Measurements from ENCODE around the gene ZNF688. TPM values are rescaled to one million over a fixed set of nuclear protein-coding genes. Genes with fewer than 3 reads are reported as not detected.

Gene ZNF688
- total RNA-seq, 4 donors from 2014 or later: 17.6 to 33.4 (median 23.5) TPM

GRCh38 chr16:30581457-30581856 is 9.9 kb upstream of the ZNF688 start:
- peaks cover 18 to 74% (median 49%) of the 10 kb centered on the region in 4 donors for H3K36me3 ChIP-seq
- H3K27me3 ChIP-seq: no peaks in the 10 kb centered on the region
- no peaks in the 10 kb centered on the region for H3K9me3 ChIP-seq
- no peak for DNase-seq (ENCODE audit: extremely low spot score)
- no peak overlapping the region for H3K27ac ChIP-seq (replicated peaks in 1 of 4)
- TF ChIP-seq POLR2A (IDR thresholded peaks at IDR 0.05; ENCODE audit: low read depth): no peak
- no peak for TF ChIP-seq POLR2AphosphoS5 (IDR thresholded peaks at IDR 0.05)
- TF ChIP-seq CTCF (IDR thresholded peaks at IDR 0.05): no peak
- no peak overlapping the region for H3K4me3 ChIP-seq
- peaks cover 15 to 56% (median 38%) of the 10 kb centered on the region in 4 donors for H3K4me1 ChIP-seq
- 86% methylated on average over 7 of the region's 7 CpGs for WGBS
- intact Hi-C loops (cut with DNase I): no loop called here

GRCh38 chr16:30574678-30575077 is 3.2 kb upstream of the ZNF688 start:
- no peak for TF ChIP-seq CTCF (IDR thresholded peaks at IDR 0.05)
- TF ChIP-seq POLR2AphosphoS5 (IDR thresholded peaks at IDR 0.05): no peak
- no peak for TF ChIP-seq EP300 (IDR thresholded peaks at IDR 0.05)
- TF ChIP-seq POLR2A (IDR thresholded peaks at IDR 0.05; ENCODE audit: low read depth): no peak
- no peak for DNase-seq (ENCODE audit: extremely low spot score)
- intact Hi-C loops (cut with DNase I): no loop called here
- Histone ChIP-seq H3K36me3 (peaks cover 0 to 36% (median 16%) of the 10 kb centered on the region in 4 donors), H3K27ac (replicated peaks in 1 of 4) (no peak overlapping the region), H3K27me3 (no peaks in the 10 kb centered on the region), H3K4me1 (peaks cover 22 to 28% (median 24%) of the 10 kb centered on the region in 4 donors), H3K4me3 (no peak overlapping the region), H3K9me3 (no peaks in the 10 kb centered on the region)
- 92% methylated on average over 1 of the region's 1 CpG for WGBS

GRCh38 chr16:30570636-30571444 is 674 bp downstream of the ZNF688 start:
- H3K27ac ChIP-seq (replicated peaks in 1 of 4): peak overlapping the region; percentile 95 to 100 (median 98)
- H3K4me3 ChIP-seq: peak overlapping the region; percentile 87 to 95 (median 90)
- peaks cover 0 to 10% (median 3%) of the 10 kb centered on the region in 4 donors for H3K36me3 ChIP-seq
- 16% methylated on average over 11 of the region's 22 CpGs for WGBS
- no peaks in the 10 kb centered on the region for H3K27me3 ChIP-seq
- intact Hi-C loops (cut with DNase I): no loop called here
- TF ChIP-seq POLR2A (IDR thresholded peaks at IDR 0.05; ENCODE audit: low read depth): no peak
- TF ChIP-seq CTCF (IDR thresholded peaks at IDR 0.05): no peak
- no peak for TF ChIP-seq EP300 (IDR thresholded peaks at IDR 0.05)
- no peak for TF ChIP-seq POLR2AphosphoS5 (IDR thresholded peaks at IDR 0.05)
- no peak for DNase-seq (ENCODE audit: extremely low spot score)
- no peaks in the 10 kb centered on the region for H3K9me3 ChIP-seq
- H3K4me1 ChIP-seq: peaks cover 22 to 29% (median 24%) of the 10 kb centered on the region in 4 donors

GRCh38 chr16:30569746-30570635 is 1.5 kb downstream of the ZNF688 start:
- intact Hi-C loops (cut with DNase I): no loop called here
- TF ChIP-seq CTCF (IDR thresholded peaks at IDR 0.05): no peak
- no peak for TF ChIP-seq POLR2A (IDR thresholded peaks at IDR 0.05; ENCODE audit: low read depth)
- no peak for TF ChIP-seq POLR2AphosphoS5 (IDR thresholded peaks at IDR 0.05)
- TF ChIP-seq EP300 (IDR thresholded peaks at IDR 0.05): no peak
- Histone ChIP-seq H3K27me3 (no peaks in the 10 kb centered on the region), H3K4me3 (peak overlapping the region; percentile 87 to 95 (median 90)), H3K27ac (replicated peaks in 1 of 4) (peak overlapping the region; percentile 95 to 100 (median 98)), H3K9me3 (no peaks in the 10 kb centered on the region), H3K4me1 (peaks cover 22 to 29% (median 24%) of the 10 kb centered on the region in 4 donors), H3K36me3 (peaks cover 0 to 10% (median 3%) of the 10 kb centered on the region in 4 donors)
- WGBS: 87% methylated on average over 23 of the region's 44 CpGs
- no peak for DNase-seq (ENCODE audit: extremely low spot score)
